ENCODE measurements around the gene VPS16.

- TF ChIP-seq CTCF (IDR thresholded peaks at IDR 0.05) = no peak
- TF ChIP-seq POLR2A (IDR thresholded peaks at IDR 0.05) = no peak
Measured at GRCh38 chr20:2907519-2907918, 67.0 kb downstream of the VPS16 start.
